HCT116 (cell line): ENCODE results near the gene FERMT3. TPM values are rescaled to one million over a fixed set of nuclear protein-coding genes. Genes with fewer than 3 reads are reported as not detected.
A peak's percentile ranks its signal among the peaks of the same experiment; 100 is the strongest.

Experiments
- ATAC-seq: fragments of 200-7000 bp; cut with Tn5 transposase; 2 replicates; pipeline ENCODE4 v1.9.1; 2020; ENCODE audit warnings: mild to moderate bottlenecking, moderate library complexity
- BruUV-seq: library from RNA; stranded (reverse); fragments of 400-500 nt; replicated peaks from 2 replicates; lab custom pipeline; 2021; lab: Mats Ljungman, UMichigan
- CTCF ChIA-PET: fragments of 300-600 bp; sonication (Branson Sonifier 250); formaldehyde crosslinking; loops from one replicate; lab custom pipeline; 2021; ENCODE audit warnings: antibody characterized with exemption; lab: Charles Lee
- POLR2A ChIA-PET: fragments of 300-600, 350-600 bp; sonication (Branson Sonifier 250); formaldehyde crosslinking; loops from one replicate; lab custom pipeline; 2021; ENCODE audit warnings: antibody characterized with exemption; lab: Charles Lee
- RAD21 ChIA-PET, 2 experiments: fragments of 300-600 bp; sonication (Branson Sonifier 250); formaldehyde crosslinking; loops; one replicate each; lab custom pipeline; 2023; ENCODE audit warnings: low total read pairs in 2 of 2; ENCODE audit not compliant: uncharacterized antibody in 2 of 2, unreplicated experiment in 2 of 2, low non-redundant PET in 1 of 2; lab: Charles Lee
- DNase-seq: peaks from one replicate; pipeline ENCODE4 v3.0.0-alpha.2; 2010; ENCODE audit warnings: low read depth, low spot score
- H2AFZ ChIP-seq: fragments of 200-600 bp; shearing (Covaris generic), sonication (generic); 2 replicates; pipeline ENCODE4 v1.6.1; 2017; ENCODE audit warnings: low read depth, mixed run types, mixed read lengths, antibody characterized with exemption, low read length; ENCODE audit not compliant: poor library complexity, severe bottlenecking
- H3K27ac ChIP-seq: 2 replicates; pipeline ENCODE4 v1.5.1; 2012; ENCODE audit warnings: low read depth, low read length
- H3K27me3 ChIP-seq: fragments of 200-600 bp; sonication (generic); 2 replicates; pipeline ENCODE4 v1.6.1; 2016; ENCODE audit warnings: mixed run types, low read length, mixed read lengths; ENCODE audit not compliant: insufficient read depth
- H3K36me3 ChIP-seq, 2 experiments: fragments of 200-500 bp in 1 of 2; fragments of 200-600 bp in 1 of 2; sonication (Bioruptor generic) in 1 of 2; sonication (generic) in 1 of 2; 2 replicates each; pipeline versions ENCODE4 v1.5.1 to v1.6.1; 2014 to 2016; ENCODE audit warnings: low read length in 2 of 2, inconsistent platforms in 1 of 2, mixed read lengths in 1 of 2, mixed run types in 1 of 2; ENCODE audit not compliant: insufficient read depth in 2 of 2, control insufficient read depth in 1 of 2
- H3K4me1 ChIP-seq, 2 experiments: fragments of 200-600 bp in 1 of 2; sonication (generic) in 1 of 2; 2 replicates each; pipeline versions ENCODE4 v1.5.1 to v1.6.1; 2012 to 2017; ENCODE audit warnings: low read length in 2 of 2, inconsistent platforms in 1 of 2, mild to moderate bottlenecking in 1 of 2, mixed read lengths in 1 of 2, mixed run types in 1 of 2, moderate library complexity in 1 of 2; ENCODE audit not compliant: insufficient read depth in 2 of 2, control insufficient read depth in 1 of 2
- H3K4me2 ChIP-seq: fragments of 200-600 bp; sonication (generic); 2 replicates; pipeline ENCODE4 v1.6.1; 2017; ENCODE audit warnings: mixed run types, low read length, mixed read lengths
- H3K4me3 ChIP-seq, 2 experiments: fragments of 200-600 bp in 1 of 2; sonication (generic) in 1 of 2; replicated peaks in 1 of 2; 2 replicates each; pipeline ENCODE4 v1.5.1; 2011 to 2016; ENCODE audit warnings: low read length in 2 of 2, control low read depth in 1 of 2, low read depth in 1 of 2, mild to moderate bottlenecking in 1 of 2, mixed read lengths in 1 of 2, mixed run types in 1 of 2
- H3K79me2 ChIP-seq: fragments of 200-600 bp; sonication (generic); 2 replicates; pipeline ENCODE4 v1.6.1; 2017; ENCODE audit warnings: mild to moderate bottlenecking, mixed run types, low read length, moderate library complexity, mixed read lengths; ENCODE audit not compliant: insufficient read depth
- H3K9ac ChIP-seq: fragments of 200-600 bp; sonication (generic); 2 replicates; pipeline ENCODE4 v1.6.1; 2016; ENCODE audit warnings: low read length, mixed read lengths
- H3K9me2 ChIP-seq: fragments of 200-600 bp; sonication (generic), shearing (Covaris generic); 2 replicates; pipeline ENCODE4 v1.6.1; 2017; ENCODE audit warnings: mixed run types, mild to moderate bottlenecking, moderate library complexity; ENCODE audit not compliant: insufficient read depth
- H3K9me3 ChIP-seq, 2 experiments: fragments of 200-500 bp in 1 of 2; fragments of 200-600 bp in 1 of 2; sonication (Bioruptor generic) in 1 of 2; sonication (generic) in 1 of 2; 2 replicates each; pipeline ENCODE4 v1.6.1; 2014 to 2017; ENCODE audit warnings: low read length in 2 of 2, mixed read lengths in 2 of 2, inconsistent platforms in 1 of 2, low read depth in 1 of 2, mild to moderate bottlenecking in 1 of 2, mixed run types in 1 of 2, moderate library complexity in 1 of 2; ENCODE audit not compliant: control insufficient read depth in 1 of 2, insufficient read depth in 1 of 2
- H4K20me1 ChIP-seq: fragments of 200-600 bp; sonication (generic), shearing (Covaris generic); 2 replicates; pipeline ENCODE4 v1.6.1; 2017; ENCODE audit warnings: mixed run types, mild to moderate bottlenecking, moderate library complexity; ENCODE audit not compliant: insufficient read depth
- CTCF ChIP-seq, 3 experiments: fragments of 200-600 bp in 1 of 3; sonication (generic) in 1 of 3; IDR thresholded peaks in 2 of 3; conservative IDR thresholded peaks in 1 of 3; 2 replicates each; pipeline ENCODE4 v1.5.1; 2012 to 2017; ENCODE audit warnings: low read depth in 2 of 3, low read length in 2 of 3, antibody characterized with exemption in 1 of 3, borderline replicate concordance in 1 of 3, control low read depth in 1 of 3, mild to moderate bottlenecking in 1 of 3, mixed read lengths in 1 of 3, mixed run types in 1 of 3, moderate library complexity in 1 of 3; ENCODE audit not compliant: insufficient read depth in 1 of 3
- FOSL1 ChIP-seq: IDR thresholded peaks from 2 replicates; pipeline ENCODE4 v1.6.1; 2012; ENCODE audit warnings: low read depth
- JUND ChIP-seq: IDR thresholded peaks from 2 replicates; pipeline ENCODE4 v1.6.1; 2012
- MAX ChIP-seq: IDR thresholded peaks from 2 replicates; pipeline ENCODE4 v1.6.1; 2012
- POLR2A ChIP-seq: IDR thresholded peaks from 2 replicates; pipeline ENCODE4 v1.7.0; 2011; ENCODE audit warnings: borderline replicate concordance; ENCODE audit not compliant: insufficient read depth, insufficient read length; ENCODE audit errors: extremely low read depth
- POLR2AphosphoS5 ChIP-seq: IDR thresholded peaks from 2 replicates; pipeline ENCODE4 v1.6.1; 2011; ENCODE audit warnings: mild to moderate bottlenecking, low read depth, low read length, moderate library complexity
- REST ChIP-seq: IDR thresholded peaks from 2 replicates; pipeline ENCODE4 v1.6.1; 2012; ENCODE audit warnings: low read depth
- SIN3A ChIP-seq: IDR thresholded peaks from 2 replicates; pipeline ENCODE4 v1.6.1; 2012; ENCODE audit warnings: low read depth
- TCF7L2 ChIP-seq: IDR thresholded peaks from 2 replicates; pipeline ENCODE4 v1.7.0; 2011; ENCODE audit warnings: borderline replicate concordance, inconsistent platforms; ENCODE audit not compliant: insufficient read depth, insufficient read length; ENCODE audit errors: extremely low read depth
- ZNF274 ChIP-seq: fragments of 200-500 bp; sonication (Bioruptor generic); IDR thresholded peaks from 2 replicates; pipeline ENCODE4 v1.6.1; 2014; ENCODE audit warnings: mild to moderate bottlenecking, low read depth, low read length, inconsistent platforms
- intact Hi-C: fragments of 100-400 bp; cut with micrococcal nuclease; formaldehyde crosslinking; loops from 2 replicates; pipeline ENCODE4 v1.10.0; 2022
- total RNA-seq: library from RNA; stranded (reverse); gene quantifications from one replicate; pipeline ENCODE4 v1.2.1, GENCODE V29; 2021; ENCODE audit not compliant: unreplicated experiment

FERMT3 gene
- total RNA-seq, 1 experiment from 2014 or later: 4.3 TPM

- TF ChIP-seq JUND (no peak), POLR2A (peak; percentile 39), REST (no peak), ZNF274 (no peak), POLR2AphosphoS5 (peak; percentile 86), CTCF (IDR thresholded peaks at IDR 0.05 in 2 of 3, conservative IDR thresholded peaks at IDR 0.05 in 1 of 3; ENCODE audit: borderline replicate concordance in 1 of 3, insufficient read depth in 1 of 3, low read depth in 2 of 3, low read length in 2 of 3) (peak in 2 of 3 experiments; percentile 15 to 29; a peak in 1 of 6 replicates), TCF7L2 (no peak), SIN3A (no peak), FOSL1 (no peak), MAX (no peak)
- Histone ChIP-seq H3K36me3 (peaks cover 8 to 19% of the 10 kb centered on the region in 2 experiments; a peak in 3 of 4 replicates), H3K27ac (peak within 1 kb of the TSS; percentile 90), H3K9me3 (no peaks in the 10 kb centered on the region), H3K27me3 (no peaks in the 10 kb centered on the region), H3K4me2 (peak within 1 kb of the TSS; percentile 90), H3K4me3 (peak within 1 kb of the TSS; percentile 81 to 88), H2AFZ (no peak within 1 kb of the TSS), H3K79me2 (peaks cover 26% of the 10 kb centered on the region), H3K4me1 (peaks cover 26 to 48% of the 10 kb centered on the region in 2 experiments), H3K9ac (peak within 1 kb of the TSS; percentile 87), H3K9me2 (no peaks in the 10 kb centered on the region), H4K20me1 (peaks cover 12% of the 10 kb centered on the region)
- intact Hi-C loops: loop anchor here (5.0 kb wide), 1 partner anchor 116 kb away; the partner anchor contains the start of gene CATSPERZ
- ChIA-PET POLR2A (interaction anchor here (0.6 to 1.8 kb wide), 19 partner anchors 10 to 488 kb away, joined by 3 to 12 read pairs (median 4); partner anchors contain the start of genes ESRRA, PRDX5 and TRMT112), CTCF (interaction anchor here (1.0 to 2.3 kb wide), 5 partner anchors 19 to 170 kb away, joined by 3 to 15 read pairs (median 3); no protein-coding TSS in a partner anchor), RAD21 (interaction anchor here (0.8 to 1.0 kb wide), 2 partner anchors 19 to 40 kb away, joined by 3 read pairs; partner anchors contain the start of genes NUDT22 (in 1 of the 2) and TRPT1 (in 1 of the 2))
- DNase-seq (peak; percentile 100), ATAC-seq (peak; percentile 87)
- BruUV-seq: no TSS peak
Observed at GRCh38 chr11:64185693-64186491, 20.6 kb upstream of the FERMT3 start, which contains the start of gene STIP1. STIP1 (plus strand) TSS chr11:64186171; CDS start chr11:64186262, 91 bp downstream.
